GM15510 (cell line): ENCODE results near the gene NCOA1.

ENCODE experiments used
- POLR2A ChIP-seq: IDR thresholded peaks from 3 replicates; pipeline ENCODE4 v1.6.1; 2011; ENCODE audit warnings: borderline replicate concordance; ENCODE audit not compliant: insufficient read length; ENCODE audit errors: extremely low read depth

The NCOA1 gene

GRCh38 chr2:24540011-24540477 is 49.0 kb downstream of the NCOA1 start:
- TF ChIP-seq POLR2A, result no peak

- no peak for TF ChIP-seq POLR2A
Observed at GRCh38 chr2:24541621-24542020, 50.6 kb downstream of the NCOA1 start.

GRCh38 chr2:24542269-24542872 is 51.3 kb downstream of the NCOA1 start:
- TF ChIP-seq POLR2A, result no peak

- no peak for TF ChIP-seq POLR2A
Observed at GRCh38 chr2:24543252-24543651, 52.2 kb downstream of the NCOA1 start.

- no peak for TF ChIP-seq POLR2A
Observed at GRCh38 chr2:24544456-24545115, 53.5 kb downstream of the NCOA1 start.

- TF ChIP-seq POLR2A, result no peak
Observed at GRCh38 chr2:24546669-24547068, 55.6 kb downstream of the NCOA1 start.

GRCh38 chr2:24548058-24548457 is 57.0 kb downstream of the NCOA1 start:
- TF ChIP-seq POLR2A, result no peak

GRCh38 chr2:24551016-24551415 is 60.0 kb downstream of the NCOA1 start:
- TF ChIP-seq POLR2A, result no peak

- TF ChIP-seq POLR2A, result no peak
Observed at GRCh38 chr2:24552836-24553235, 61.8 kb downstream of the NCOA1 start.

GRCh38 chr2:24558781-24559472 is 67.9 kb downstream of the NCOA1 start:
- TF ChIP-seq POLR2A, result no peak

GRCh38 chr2:24559473-24560113 is 68.5 kb downstream of the NCOA1 start:
- no peak for TF ChIP-seq POLR2A

GRCh38 chr2:24565537-24565936 is 74.5 kb downstream of the NCOA1 start:
- no peak for TF ChIP-seq POLR2A

GRCh38 chr2:24566209-24566608 is 75.2 kb downstream of the NCOA1 start:
- no peak for TF ChIP-seq POLR2A

GRCh38 chr2:24566630-24567029 is 75.6 kb downstream of the NCOA1 start:
- no peak for TF ChIP-seq POLR2A

GRCh38 chr2:24568551-24568950 is 77.5 kb downstream of the NCOA1 start:
- no peak for TF ChIP-seq POLR2A
